Stimulated activated CD8-positive, alpha-beta memory T cell treated with anti-CD3 and anti-CD28 coated beads, Interleukin-4, amount 100 ng/mL, for 24 hours (primary cell): ENCODE measurements around the gene CITED2.
A peak's percentile ranks its signal among the peaks of the same experiment; 100 is the strongest.

ENCODE experiments used
- DNase-seq: peaks from one replicate; pipeline ENCODE4 v3.0.0-alpha.2; 2020; ENCODE audit warnings: low read depth

Gene CITED2

GRCh38 chr6:139381216-139381865 lies 6.9 kb upstream of the CITED2 start:
- no peak for DNase-seq

- no peak for DNase-seq
These were observed 6.2 kb upstream of the CITED2 start for GRCh38 chr6:139380611-139381010.

DNA sequence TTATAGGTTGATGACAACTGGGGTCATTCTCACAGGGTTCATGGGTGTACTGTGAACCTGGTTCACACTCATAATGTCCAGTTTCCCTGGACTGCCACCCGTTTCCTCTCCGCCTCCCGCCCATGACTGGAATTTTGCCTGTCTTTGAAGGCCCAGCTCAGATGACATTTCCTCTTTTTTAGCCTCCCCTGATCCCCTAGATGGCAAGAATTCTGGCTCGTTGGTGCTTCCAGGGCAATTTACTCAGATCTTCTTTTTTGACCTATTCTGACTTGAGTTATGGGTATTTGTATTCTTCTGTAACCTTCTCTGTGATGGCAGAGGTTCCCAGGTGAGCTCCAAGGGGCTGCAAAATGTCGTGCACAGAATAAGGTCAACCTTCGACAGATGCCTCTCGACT lies 5.7 kb upstream of the CITED2 start:
- DNase-seq, result no peak

- DNase-seq, result no peak
These were observed 4.5 kb upstream of the CITED2 start for GRCh38 chr6:139378882-139379341.

DNA sequence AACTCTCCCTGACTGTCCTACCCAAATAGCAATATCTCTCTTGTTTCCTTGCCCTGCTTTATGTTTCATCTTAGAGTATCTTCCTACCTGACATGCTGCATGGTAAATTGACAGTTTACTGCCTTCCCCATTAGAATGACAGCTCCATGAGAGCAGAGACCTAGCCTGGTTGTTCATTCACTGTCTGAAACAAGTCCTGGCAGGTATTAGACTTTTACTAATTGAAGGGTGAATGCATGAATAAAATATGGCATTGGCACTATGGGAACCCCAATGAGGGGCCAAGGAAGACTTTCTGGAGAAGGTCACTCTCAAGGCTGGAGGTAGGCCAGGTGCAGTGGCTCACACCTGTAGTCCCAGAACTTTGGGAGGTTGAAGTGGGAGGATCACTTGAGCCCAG lies 3.8 kb upstream of the CITED2 start:
- DNase-seq, result no peak

GRCh38 chr6:139376604-139377218 lies 2.3 kb upstream of the CITED2 start:
- no peak for DNase-seq

- no peak for DNase-seq
These were observed 1.5 kb upstream of the CITED2 start for GRCh38 chr6:139376017-139376330.

DNA sequence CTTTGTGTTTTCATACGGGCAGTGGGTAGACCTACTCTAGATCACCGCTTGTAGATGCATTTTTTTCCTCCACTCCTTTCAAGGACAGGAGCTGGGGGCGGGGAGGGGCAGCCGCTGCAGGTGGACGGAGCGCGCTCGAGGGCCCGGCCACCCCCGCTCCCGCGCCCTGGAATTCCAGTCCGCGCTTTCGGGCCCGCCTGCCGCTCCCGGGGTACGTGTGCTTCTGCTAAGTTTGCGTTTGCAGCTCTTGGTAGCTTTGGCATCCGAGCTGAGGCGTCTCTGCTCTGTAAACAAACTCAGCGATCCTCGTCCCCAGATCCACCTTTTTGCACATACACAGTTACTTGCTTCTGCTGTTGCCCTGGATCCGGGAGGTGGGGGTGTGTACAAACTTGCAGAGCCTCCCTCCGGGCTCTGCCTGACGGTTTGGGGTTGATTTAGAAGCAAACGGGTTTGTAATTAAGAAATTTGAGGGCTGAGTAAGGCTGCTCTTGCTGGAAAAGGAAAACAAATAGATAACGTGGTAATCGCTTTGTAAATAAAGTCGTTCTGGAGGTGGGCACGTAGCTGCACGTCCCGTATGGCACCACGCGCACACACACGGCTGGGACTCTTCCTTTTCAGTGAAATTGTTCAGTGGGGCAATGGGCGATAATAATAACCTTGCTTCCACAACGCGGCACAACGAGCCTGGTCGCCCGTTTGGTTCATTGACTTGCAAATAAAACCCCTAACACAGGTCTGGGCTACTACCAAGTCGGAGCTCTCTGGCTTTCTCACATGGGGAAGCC lies 973 bp upstream of the CITED2 start:
- peak; percentile 77 for DNase-seq

DNA sequence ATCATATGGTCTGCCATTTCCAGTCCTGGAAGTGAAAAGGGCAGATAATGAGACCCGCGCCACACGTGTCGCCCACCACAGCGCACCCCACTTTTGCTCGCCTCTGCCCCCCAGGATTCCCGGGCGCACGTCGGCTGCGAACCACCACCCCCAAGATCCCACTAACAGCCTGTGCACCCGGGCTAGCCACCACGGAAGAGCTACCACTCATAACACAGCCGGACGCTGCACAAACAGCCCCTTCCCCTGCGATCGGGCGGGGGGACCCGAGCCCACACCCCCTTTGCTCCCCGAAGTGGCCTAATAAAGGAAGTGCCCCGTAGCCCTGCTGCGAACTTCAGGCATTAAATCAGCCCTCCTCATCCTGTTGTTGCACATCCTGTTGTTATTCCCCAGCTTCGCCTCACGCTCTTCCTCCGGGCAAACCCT lies 506 bp downstream of the CITED2 start:
- DNase-seq, result no peak

DNA sequence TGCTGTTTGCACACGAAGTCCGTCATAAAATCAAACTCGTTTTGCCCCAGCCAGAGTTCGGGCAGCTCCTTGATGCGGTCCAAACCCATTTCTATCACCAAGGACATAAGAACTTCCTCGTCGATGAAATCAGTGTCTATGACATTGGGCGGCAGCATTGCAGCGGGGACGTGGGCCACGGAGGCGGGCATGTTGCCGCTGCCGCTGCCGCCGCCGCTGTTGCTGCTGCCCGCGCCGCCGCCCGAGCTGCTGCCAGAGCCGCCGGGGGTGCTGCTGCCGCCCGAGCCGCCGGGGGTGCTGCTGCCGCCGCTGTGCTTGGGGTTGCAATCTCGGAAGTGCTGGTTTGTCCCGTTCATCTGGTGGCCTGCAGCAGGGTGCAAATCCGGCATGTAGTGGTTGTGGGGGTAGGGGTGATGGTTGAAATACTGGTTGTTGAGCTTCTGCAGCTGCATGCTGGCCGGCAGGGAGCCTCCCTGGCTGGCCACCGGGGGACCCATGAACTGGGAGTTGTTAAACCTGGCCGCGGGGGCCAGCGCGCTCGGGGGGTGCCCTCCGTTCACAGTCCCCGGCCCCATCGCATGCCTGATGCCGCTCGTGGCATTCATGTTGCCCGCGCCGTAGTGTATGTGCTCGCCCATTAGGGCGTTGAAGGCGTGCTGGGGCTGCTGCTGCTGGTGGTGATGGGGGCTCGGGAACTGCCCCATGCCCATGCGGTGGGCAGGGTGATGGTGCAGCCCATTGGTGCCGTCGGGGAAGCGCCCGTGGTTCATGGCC lies 1.1 kb downstream of the CITED2 start:
- peak; percentile 53 for DNase-seq

GRCh38 chr6:139372326-139373153 lies 1.9 kb downstream of the CITED2 start:
- DNase-seq, result no peak

DNA sequence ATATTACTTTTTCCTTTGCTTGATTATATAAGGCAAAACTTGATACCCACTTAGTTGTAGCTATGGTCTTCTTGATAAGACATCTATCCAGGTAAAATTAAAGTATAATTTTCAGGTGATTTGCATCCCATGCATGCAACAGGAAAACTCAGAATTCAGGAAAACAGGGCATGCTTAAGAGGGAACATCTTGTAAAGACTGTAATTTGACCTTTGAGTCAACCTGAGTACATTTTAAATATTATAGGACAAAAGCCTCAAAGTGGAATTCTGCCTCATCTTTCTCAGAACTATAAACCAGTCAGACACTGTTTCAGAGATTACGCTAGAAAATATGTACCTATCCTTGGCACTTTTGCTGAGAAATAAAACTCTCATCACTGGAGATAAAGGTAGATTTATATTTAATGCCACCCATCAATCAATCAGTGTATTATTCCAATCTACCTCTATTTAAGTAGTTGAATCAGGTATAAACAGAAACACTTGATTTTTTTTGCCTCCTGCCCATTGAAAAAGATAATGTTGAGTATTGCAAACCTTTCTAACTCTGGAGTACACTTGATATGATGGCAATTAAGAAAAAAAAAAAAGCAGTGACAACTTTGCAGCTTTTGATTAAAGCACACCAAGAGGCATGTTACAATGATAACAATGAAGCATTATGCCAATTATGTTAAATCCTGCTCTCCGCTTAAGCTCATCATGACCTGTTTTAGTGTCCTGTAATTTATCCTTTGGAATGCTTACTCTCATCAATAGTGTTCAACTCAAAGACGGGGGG lies 2.8 kb downstream of the CITED2 start:
- DNase-seq, result no peak

- DNase-seq, result no peak
These were observed 3.5 kb downstream of the CITED2 start for GRCh38 chr6:139370999-139371345.

- no peak for DNase-seq
These were observed 4.0 kb downstream of the CITED2 start for GRCh38 chr6:139370283-139370998.

DNA sequence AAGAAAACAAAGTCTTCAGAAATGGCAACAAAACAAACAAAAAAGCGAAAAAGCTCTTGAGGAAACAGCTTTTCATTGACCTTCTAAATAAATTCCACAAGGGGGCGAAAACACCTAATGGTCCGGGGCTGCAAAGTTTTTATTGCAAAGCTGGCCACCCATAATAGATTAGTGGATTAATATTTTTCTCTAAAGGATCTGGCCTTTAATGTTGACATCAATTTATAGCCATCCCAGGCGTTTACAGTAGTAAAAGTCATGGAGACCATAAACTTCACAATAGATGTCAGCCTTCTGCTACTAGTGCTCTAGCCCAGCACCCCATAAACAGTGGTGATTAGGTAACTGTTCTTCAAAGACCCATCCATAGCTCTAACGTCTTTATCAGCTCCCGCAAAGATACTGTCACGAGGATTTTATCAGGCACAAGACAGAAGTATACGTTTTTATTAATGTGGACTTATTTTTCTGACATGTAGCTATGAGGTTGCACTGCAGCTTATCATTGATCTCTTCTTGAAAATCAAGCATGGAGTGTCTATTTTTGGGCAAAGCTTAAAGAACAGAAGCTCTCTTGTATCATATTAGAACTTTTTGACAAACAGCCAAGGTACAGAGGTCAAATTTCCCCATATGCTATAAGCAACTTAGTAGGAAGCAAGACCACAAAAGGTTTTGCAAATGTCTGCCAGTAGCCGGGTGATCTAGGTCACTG lies 4.7 kb downstream of the CITED2 start:
- no peak for DNase-seq

DNA sequence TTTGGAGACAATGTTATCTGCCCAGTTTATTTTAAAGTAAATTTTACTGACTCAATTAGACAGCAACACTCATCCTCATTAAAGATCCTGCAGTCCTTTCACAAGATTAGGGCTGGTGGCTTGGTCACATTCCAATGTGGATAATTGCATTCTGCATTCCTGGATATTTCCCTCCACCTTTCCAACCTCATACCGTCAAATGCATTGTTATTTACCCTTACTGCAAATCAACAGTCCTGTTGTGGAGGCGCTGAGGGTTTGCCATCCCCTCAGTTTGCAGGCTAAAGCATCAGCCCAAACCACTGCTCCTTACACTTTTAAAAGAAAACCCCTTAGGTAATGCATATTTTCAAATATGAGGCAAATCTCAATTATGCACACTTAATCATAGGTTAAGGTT lies 5.4 kb downstream of the CITED2 start:
- no peak for DNase-seq

DNA sequence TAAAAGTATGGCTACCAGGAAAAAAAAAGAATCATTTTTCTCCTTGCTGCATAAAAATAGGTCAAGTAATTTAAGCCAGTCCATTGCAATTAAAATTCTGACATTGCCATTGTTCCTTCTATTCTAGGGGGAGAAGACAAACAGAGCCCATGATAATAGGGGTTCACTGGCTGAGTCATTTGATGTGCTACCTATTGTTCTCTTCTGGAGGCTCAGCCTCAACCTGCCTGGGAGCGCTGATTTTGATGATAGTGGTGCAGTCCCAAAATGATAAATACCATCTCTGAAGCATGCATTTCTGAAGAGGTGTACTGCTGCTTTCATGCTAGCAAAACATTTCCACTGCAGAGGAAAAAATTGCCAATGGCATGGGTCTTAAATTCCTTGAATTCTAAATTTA lies 5.8 kb downstream of the CITED2 start:
- DNase-seq, result no peak

DNA sequence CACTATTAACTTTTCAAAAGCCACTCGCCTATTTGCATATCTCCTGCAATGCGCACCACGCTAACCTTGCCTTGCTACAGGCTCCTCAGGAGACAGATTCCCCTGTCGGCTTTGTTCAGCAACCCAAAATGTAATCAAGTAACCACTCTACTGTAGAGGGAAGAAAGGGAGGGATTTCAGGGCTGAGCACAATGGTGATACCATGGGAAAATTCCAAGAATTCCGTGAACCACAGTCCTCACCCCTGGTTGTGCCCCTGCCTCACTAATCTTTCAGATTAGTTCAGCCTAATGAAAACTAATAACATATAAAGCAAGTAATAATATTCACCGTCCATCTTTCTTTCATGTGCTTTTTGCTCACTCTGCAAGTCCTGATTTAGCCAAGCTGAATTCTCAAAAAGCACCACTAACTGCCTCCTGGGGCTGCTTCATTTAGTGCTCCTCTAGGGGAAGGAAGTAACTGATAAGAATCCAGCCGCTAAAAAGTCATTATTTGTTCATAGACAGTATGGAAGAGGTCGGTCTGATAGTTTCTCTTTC lies 6.6 kb downstream of the CITED2 start:
- no peak for DNase-seq

DNA sequence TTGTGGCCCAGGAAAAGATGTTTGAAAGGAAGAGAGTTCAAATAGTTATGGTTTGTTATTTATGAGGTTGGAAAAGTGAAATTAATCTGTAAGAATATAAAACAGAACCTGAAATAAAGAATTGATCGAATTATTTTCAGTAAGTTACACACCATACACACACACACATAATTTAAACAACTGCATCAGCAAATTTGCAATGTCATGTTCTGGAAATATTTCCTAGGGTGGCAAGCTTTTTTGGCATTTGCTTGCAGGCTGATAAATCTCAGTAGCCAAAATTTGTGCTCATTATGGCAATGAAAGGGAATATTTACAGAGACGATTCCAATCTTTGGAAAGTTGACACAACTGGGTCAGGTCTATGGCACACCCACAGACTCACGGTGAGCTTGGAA lies 9.5 kb downstream of the CITED2 start:
- no peak for DNase-seq
